Neural cell (in vitro differentiated cells): ENCODE data around the gene MT3. TPM values are rescaled to one million over a fixed set of nuclear protein-coding genes. Genes with fewer than 3 reads are reported as not detected.

Experiments used
- H2AFZ ChIP-seq: fragments of 200-600, 300-800 bp; sonication (generic), shearing (Covaris generic); 2 replicates; pipeline ENCODE4 v1.6.0; 2014; ENCODE audit warnings: low read depth, mild to moderate bottlenecking, antibody characterized with exemption, low read length, moderate library complexity
- H3F3A ChIP-seq: fragments of 200-600 bp; shearing (Covaris generic); 2 replicates; pipeline ENCODE4 v1.6.1; 2016; ENCODE audit warnings: mild to moderate bottlenecking, moderate library complexity, mixed read lengths, antibody characterized with exemption, low read length; ENCODE audit not compliant: insufficient read depth, poor library complexity, severe bottlenecking
- H3K27ac ChIP-seq: fragments of 200-600, 300-800 bp; sonication (generic), shearing (Covaris generic); 2 replicates; pipeline ENCODE4 v1.5.1; 2014; ENCODE audit warnings: mild to moderate bottlenecking, low read length, moderate library complexity
- H3K27me3 ChIP-seq: fragments of 300-800, 200-600 bp; sonication (generic), shearing (Covaris generic); 2 replicates; pipeline ENCODE4 v1.6.0; 2014; ENCODE audit warnings: mild to moderate bottlenecking, low read depth, low read length, moderate library complexity; ENCODE audit not compliant: insufficient read depth
- H3K36me3 ChIP-seq: fragments of 300-800, 200-600 bp; sonication (generic), shearing (Covaris generic); 2 replicates; pipeline ENCODE4 v1.5.1; 2014; ENCODE audit warnings: mild to moderate bottlenecking, antibody characterized with exemption, low read length, moderate library complexity; ENCODE audit not compliant: insufficient read depth
- H3K4me2 ChIP-seq: fragments of 300-800, 200-600 bp; sonication (generic), shearing (Covaris generic); 2 replicates; pipeline ENCODE4 v1.6.0; 2014; ENCODE audit warnings: mild to moderate bottlenecking, low read length
- H3K4me3 ChIP-seq: fragments of 300-800, 200-600 bp; sonication (generic), shearing (Covaris generic); 2 replicates; pipeline ENCODE4 v1.5.1; 2014; ENCODE audit warnings: mild to moderate bottlenecking, low read length, moderate library complexity
- H3K79me2 ChIP-seq: fragments of 200-600 bp; shearing (Covaris generic); replicated peaks from 2 replicates; pipeline ENCODE4 v1.6.0; 2014; ENCODE audit warnings: mild to moderate bottlenecking, low read length, moderate library complexity; ENCODE audit not compliant: insufficient read depth
- H3K9ac ChIP-seq: fragments of 300-800, 200-600 bp; sonication (generic), shearing (Covaris generic); 2 replicates; pipeline ENCODE4 v1.6.1; 2016; ENCODE audit warnings: mild to moderate bottlenecking, low read length, mixed read lengths
- H3K9me2 ChIP-seq: fragments of 200-600 bp; shearing (Covaris generic); 2 replicates; pipeline ENCODE4 v1.6.1; 2016; ENCODE audit warnings: mild to moderate bottlenecking, low read length, mixed read lengths; ENCODE audit not compliant: insufficient read depth
- H3K9me3 ChIP-seq: fragments of 200-600, 300-800 bp; sonication (generic), shearing (Covaris generic); 2 replicates; pipeline ENCODE4 v1.6.1; 2016; ENCODE audit warnings: mild to moderate bottlenecking, mixed run types, low read length, moderate library complexity, mixed read lengths
- H4K20me1 ChIP-seq: fragments of 200-600 bp; shearing (Covaris generic); 2 replicates; pipeline ENCODE4 v1.6.1; 2016; ENCODE audit warnings: mild to moderate bottlenecking, mixed run types; ENCODE audit not compliant: insufficient read depth
- EP300 ChIP-seq: fragments of 450-650 bp; conservative IDR thresholded peaks from 2 replicates; pipeline ENCODE4 v1.6.1; 2014; ENCODE audit warnings: antibody characterized with exemption, mild to moderate bottlenecking, moderate library complexity; ENCODE audit not compliant: poor library complexity, severe bottlenecking
- EZH2 ChIP-seq: fragments of 200-600, 300-800 bp; shearing (Covaris generic), sonication (generic); IDR thresholded peaks from 2 replicates; pipeline ENCODE4 v1.6.1; 2014; ENCODE audit warnings: antibody characterized with exemption, low read length, borderline replicate concordance, mild to moderate bottlenecking; ENCODE audit not compliant: insufficient read depth, poor library complexity, severe bottlenecking
- MXI1 ChIP-seq: fragments of 450-650 bp; conservative IDR thresholded peaks from 2 replicates; pipeline ENCODE4 v1.6.1; 2014; ENCODE audit warnings: antibody characterized with exemption, mild to moderate bottlenecking; ENCODE audit not compliant: poor library complexity, severe bottlenecking
- POLR2AphosphoS5 ChIP-seq: IDR thresholded peaks from 2 replicates; pipeline ENCODE4 v1.6.1; 2012
- RAD21 ChIP-seq: fragments of 450-650 bp; conservative IDR thresholded peaks from 2 replicates; pipeline ENCODE4 v1.6.1; 2014; ENCODE audit warnings: antibody characterized with exemption, mild to moderate bottlenecking, moderate library complexity
- SMC3 ChIP-seq: fragments of 450-650 bp; conservative IDR thresholded peaks from 2 replicates; pipeline ENCODE4 v1.6.1; 2014; ENCODE audit warnings: antibody characterized with exemption, mild to moderate bottlenecking, moderate library complexity; ENCODE audit not compliant: poor library complexity
- TAF1 ChIP-seq: IDR thresholded peaks from 2 replicates; pipeline ENCODE4 v1.6.1; 2012; ENCODE audit warnings: low read depth
- polyA plus RNA-seq: library from polyadenylated mRNA; depleted of rRNA; stranded (reverse); fragments of >200 nt; gene quantifications from 2 replicates; pipeline ENCODE4 v1.2.3, GENCODE V29; 2014
- TF ChIP-seq, protein P1 (sequence below): fragments of 450-650 bp; IDR thresholded peaks from 2 replicates; pipeline ENCODE4 v1.5.1; 2014; ENCODE audit warnings: antibody characterized with exemption, mild to moderate bottlenecking, moderate library complexity; ENCODE audit not compliant: poor library complexity, severe bottlenecking
- TF ChIP-seq, protein P2 (sequence below): IDR thresholded peaks from 2 replicates; pipeline ENCODE4 v1.6.1; 2012; ENCODE audit warnings: borderline replicate concordance

Gene MT3
- polyA plus RNA-seq, 1 donor from 2014 or later = 1.9 TPM

- Histone ChIP-seq H3K4me2 (no peak overlapping the region), H3F3A (no peaks in the 10 kb centered on the region)
Observed at GRCh38 chr16:56583351-56584168, 5.8 kb upstream of the MT3 start.

DNA sequence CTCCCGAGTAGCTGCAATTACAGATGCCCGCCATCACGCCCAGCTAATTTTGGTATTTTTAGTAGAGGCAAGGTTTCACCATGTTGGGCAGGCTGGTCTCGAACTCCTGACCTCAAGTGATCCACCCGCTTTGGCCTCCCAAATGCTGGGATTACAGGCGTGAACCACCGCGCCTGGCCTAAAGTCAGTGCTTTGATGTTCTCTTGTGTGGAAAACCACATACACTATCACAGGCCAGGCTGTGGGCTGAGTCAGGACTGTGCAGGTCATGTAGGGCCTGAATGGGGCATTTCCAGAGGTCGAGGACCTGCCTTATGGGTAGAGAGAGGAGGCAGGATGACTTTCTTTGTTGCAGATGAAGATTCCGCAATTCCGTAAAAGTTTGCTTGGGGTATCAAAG is 5.1 kb upstream of the MT3 start:
- Histone ChIP-seq H3K9ac (no peak overlapping the region), H3K4me2 (no peak overlapping the region), H3K36me3 (no peaks in the 10 kb centered on the region), H4K20me1 (no peaks in the 10 kb centered on the region), H3K79me2 (no peaks in the 10 kb centered on the region), H3K27ac (no peak overlapping the region), H2AFZ (no peak overlapping the region), H3K9me2 (no peaks in the 10 kb centered on the region), H3K27me3 (peaks cover 16% of the 10 kb centered on the region), H3K9me3 (no peaks in the 10 kb centered on the region), H3K4me3 (no peak overlapping the region), H3F3A (no peaks in the 10 kb centered on the region)
- TF ChIP-seq POLR2AphosphoS5 (no peak), EP300 (no peak), SMC3 (no peak), TAF1 (no peak), MXI1 (no peak), EZH2 (no peak)
- TF ChIP-seq, protein P1, sequence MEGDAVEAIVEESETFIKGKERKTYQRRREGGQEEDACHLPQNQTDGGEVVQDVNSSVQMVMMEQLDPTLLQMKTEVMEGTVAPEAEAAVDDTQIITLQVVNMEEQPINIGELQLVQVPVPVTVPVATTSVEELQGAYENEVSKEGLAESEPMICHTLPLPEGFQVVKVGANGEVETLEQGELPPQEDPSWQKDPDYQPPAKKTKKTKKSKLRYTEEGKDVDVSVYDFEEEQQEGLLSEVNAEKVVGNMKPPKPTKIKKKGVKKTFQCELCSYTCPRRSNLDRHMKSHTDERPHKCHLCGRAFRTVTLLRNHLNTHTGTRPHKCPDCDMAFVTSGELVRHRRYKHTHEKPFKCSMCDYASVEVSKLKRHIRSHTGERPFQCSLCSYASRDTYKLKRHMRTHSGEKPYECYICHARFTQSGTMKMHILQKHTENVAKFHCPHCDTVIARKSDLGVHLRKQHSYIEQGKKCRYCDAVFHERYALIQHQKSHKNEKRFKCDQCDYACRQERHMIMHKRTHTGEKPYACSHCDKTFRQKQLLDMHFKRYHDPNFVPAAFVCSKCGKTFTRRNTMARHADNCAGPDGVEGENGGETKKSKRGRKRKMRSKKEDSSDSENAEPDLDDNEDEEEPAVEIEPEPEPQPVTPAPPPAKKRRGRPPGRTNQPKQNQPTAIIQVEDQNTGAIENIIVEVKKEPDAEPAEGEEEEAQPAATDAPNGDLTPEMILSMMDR = no peak

More at GRCh38 chr16:56583351-56584168, 5.8 kb upstream of the MT3 start:
- no peak overlapping the region for H3K27ac ChIP-seq
- H2AFZ ChIP-seq = no peak overlapping the region
- TF ChIP-seq MXI1 (no peak), TAF1 (no peak), EZH2 (no peak), POLR2AphosphoS5 (no peak)
- TF ChIP-seq, protein P1 = no peak
- H3K4me3 ChIP-seq = no peak overlapping the region
- H3K9me2 ChIP-seq = no peaks in the 10 kb centered on the region
- H3K9ac ChIP-seq = no peak overlapping the region
- no peaks in the 10 kb centered on the region for H3K36me3 ChIP-seq
- H4K20me1 ChIP-seq = no peaks in the 10 kb centered on the region
- no peaks in the 10 kb centered on the region for H3K9me3 ChIP-seq
- H3K79me2 ChIP-seq = no peaks in the 10 kb centered on the region
- peaks cover 9% of the 10 kb centered on the region for H3K27me3 ChIP-seq

GRCh38 chr16:56588781-56589140 is 567 bp upstream of the MT3 start:
- no peaks in the 10 kb centered on the region for H4K20me1 ChIP-seq
- H3K9ac ChIP-seq = peak overlapping the region; percentile 50
- no peak overlapping the region for H2AFZ ChIP-seq
- no peak overlapping the region for H3K4me2 ChIP-seq
- no peaks in the 10 kb centered on the region for H3K9me2 ChIP-seq
- peaks cover 33% of the 10 kb centered on the region for H3K27me3 ChIP-seq
- H3K9me3 ChIP-seq = no peaks in the 10 kb centered on the region
- H3K4me3 ChIP-seq = peak overlapping the region; percentile 74
- H3K27ac ChIP-seq = no peak overlapping the region
- no peaks in the 10 kb centered on the region for H3F3A ChIP-seq
- H3K36me3 ChIP-seq = no peaks in the 10 kb centered on the region
- no peaks in the 10 kb centered on the region for H3K79me2 ChIP-seq
- TF ChIP-seq, protein P2, sequence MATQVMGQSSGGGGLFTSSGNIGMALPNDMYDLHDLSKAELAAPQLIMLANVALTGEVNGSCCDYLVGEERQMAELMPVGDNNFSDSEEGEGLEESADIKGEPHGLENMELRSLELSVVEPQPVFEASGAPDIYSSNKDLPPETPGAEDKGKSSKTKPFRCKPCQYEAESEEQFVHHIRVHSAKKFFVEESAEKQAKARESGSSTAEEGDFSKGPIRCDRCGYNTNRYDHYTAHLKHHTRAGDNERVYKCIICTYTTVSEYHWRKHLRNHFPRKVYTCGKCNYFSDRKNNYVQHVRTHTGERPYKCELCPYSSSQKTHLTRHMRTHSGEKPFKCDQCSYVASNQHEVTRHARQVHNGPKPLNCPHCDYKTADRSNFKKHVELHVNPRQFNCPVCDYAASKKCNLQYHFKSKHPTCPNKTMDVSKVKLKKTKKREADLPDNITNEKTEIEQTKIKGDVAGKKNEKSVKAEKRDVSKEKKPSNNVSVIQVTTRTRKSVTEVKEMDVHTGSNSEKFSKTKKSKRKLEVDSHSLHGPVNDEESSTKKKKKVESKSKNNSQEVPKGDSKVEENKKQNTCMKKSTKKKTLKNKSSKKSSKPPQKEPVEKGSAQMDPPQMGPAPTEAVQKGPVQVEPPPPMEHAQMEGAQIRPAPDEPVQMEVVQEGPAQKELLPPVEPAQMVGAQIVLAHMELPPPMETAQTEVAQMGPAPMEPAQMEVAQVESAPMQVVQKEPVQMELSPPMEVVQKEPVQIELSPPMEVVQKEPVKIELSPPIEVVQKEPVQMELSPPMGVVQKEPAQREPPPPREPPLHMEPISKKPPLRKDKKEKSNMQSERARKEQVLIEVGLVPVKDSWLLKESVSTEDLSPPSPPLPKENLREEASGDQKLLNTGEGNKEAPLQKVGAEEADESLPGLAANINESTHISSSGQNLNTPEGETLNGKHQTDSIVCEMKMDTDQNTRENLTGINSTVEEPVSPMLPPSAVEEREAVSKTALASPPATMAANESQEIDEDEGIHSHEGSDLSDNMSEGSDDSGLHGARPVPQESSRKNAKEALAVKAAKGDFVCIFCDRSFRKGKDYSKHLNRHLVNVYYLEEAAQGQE = no peak
- TF ChIP-seq MXI1 (no peak), TAF1 (no peak), RAD21 (no peak), EP300 (no peak), POLR2AphosphoS5 (no peak), SMC3 (no peak), EZH2 (no peak)
- TF ChIP-seq, protein P1 = no peak
